K562 (cell line): Measurements from ENCODE around the gene MFNG. TPM values are rescaled to one million over a fixed set of nuclear protein-coding genes. Genes with fewer than 3 reads are reported as not detected.

Experiments used
- ATAC-seq: fragments of 200-7000 bp; cut with Tn5 transposase; 3 replicates; pipeline ENCODE4 v1.9.1; 2020; ENCODE audit warnings: moderate library complexity
- BruUV-seq: library from RNA; stranded (reverse); fragments of 400-500 nt; replicated peaks from 2 replicates; lab custom pipeline; 2021; lab: Mats Ljungman, UMichigan
- CTCF ChIA-PET: fragments of 300-600 bp; formaldehyde crosslinking; extraction: SDS; loops from one replicate; lab custom pipeline; 2021; ENCODE audit warnings: low intra/inter-chr PET ratio; lab: Yijun Ruan, JAX
- POLR2A ChIA-PET: fragments of 300-600, 350-650 bp; sonication (Branson Sonifier 250); formaldehyde crosslinking; extraction: SDS; loops from one replicate; lab custom pipeline; 2021; ENCODE audit warnings: antibody characterized with exemption, inconsistent platforms; lab: Yijun Ruan, JAX
- DNase-seq, 4 experiments: peaks; one replicate each; pipeline versions ENCODE4 v3.0.0 to v3.0.0-alpha.2; 2011 to 2018; ENCODE audit warnings: low spot score in 3 of 4, mixed read lengths in 3 of 4; ENCODE audit errors: extremely low read depth in 1 of 4
- FAIRE-seq: peaks from 2 replicates; lab custom pipeline; 2011; peaks lifted over from hg19 to GRCh38; lab: Jason Lieb, UNC
- H2AFZ ChIP-seq: 2 replicates; pipeline ENCODE4 v1.6.0; 2011; ENCODE audit warnings: low read depth, low read length, control low read depth, inconsistent platforms
- H3K27ac ChIP-seq: fragments of 200-600 bp; 3 replicates; pipeline ENCODE4 v1.8.0; 2011; ENCODE audit warnings: low read depth, mild to moderate bottlenecking, control low read depth, inconsistent platforms, low read length, moderate library complexity, mixed read lengths; ENCODE audit errors: extremely low read depth
- H3K27me3 ChIP-seq, 2 experiments: fragments of 300-600 bp in 1 of 2; 2 replicates in 1 of 2; 3 replicates in 1 of 2; pipeline versions ENCODE4 v1.6.0 to v1.8.0; 2011; ENCODE audit warnings: inconsistent platforms in 2 of 2, low read length in 2 of 2, mild to moderate bottlenecking in 1 of 2, mixed read lengths in 1 of 2, moderate library complexity in 1 of 2; ENCODE audit not compliant: control insufficient read depth in 2 of 2, insufficient read depth in 2 of 2
- H3K36me3 ChIP-seq: fragments of 300-600 bp; 3 replicates; pipeline ENCODE4 v1.8.0; 2011; ENCODE audit warnings: mild to moderate bottlenecking, low read length, inconsistent platforms; ENCODE audit not compliant: control insufficient read depth, insufficient read depth
- H3K4me1 ChIP-seq, 2 experiments: fragments of 200-600 bp in 1 of 2; replicated peaks in 1 of 2; 2 replicates in 1 of 2; 3 replicates in 1 of 2; pipeline versions ENCODE4 v1.5.1 to v1.8.0; 2011; ENCODE audit warnings: inconsistent platforms in 2 of 2, low read length in 2 of 2, mild to moderate bottlenecking in 1 of 2, mixed read lengths in 1 of 2, moderate library complexity in 1 of 2; ENCODE audit not compliant: control insufficient read depth in 2 of 2, insufficient read depth in 2 of 2
- H3K4me2 ChIP-seq: 2 replicates; pipeline ENCODE4 v1.6.1; 2011; ENCODE audit warnings: low read length, control low read depth, inconsistent platforms, mixed read lengths; ENCODE audit not compliant: insufficient read depth
- H3K4me3 ChIP-seq: fragments of 200-600 bp; sonication (generic), shearing (Covaris generic); 2 replicates; pipeline ENCODE4 v1.5.1; 2016; ENCODE audit warnings: control low read depth, inconsistent platforms
- H3K79me2 ChIP-seq: fragments of 200-600 bp; 3 replicates; pipeline ENCODE4 v1.8.0; 2011; ENCODE audit warnings: low read length, inconsistent platforms; ENCODE audit not compliant: control insufficient read depth, insufficient read depth
- H3K9ac ChIP-seq, 2 experiments: 2 replicates each; pipeline versions ENCODE4 v1.6.0 to v1.6.1; 2011; ENCODE audit warnings: low read depth in 2 of 2, low read length in 2 of 2, control low read depth in 1 of 2, inconsistent platforms in 1 of 2, mild to moderate bottlenecking in 1 of 2, mixed read lengths in 1 of 2; ENCODE audit not compliant: insufficient read depth in 1 of 2
- H3K9me1 ChIP-seq: one replicate; pipeline ENCODE4 v1.6.0; 2011; ENCODE audit warnings: inconsistent platforms, mild to moderate bottlenecking, low read length, moderate library complexity; ENCODE audit not compliant: control insufficient read depth, insufficient read depth
- H3K9me3 ChIP-seq: replicated peaks from 2 replicates; pipeline ENCODE4 v1.5.1; 2011; ENCODE audit warnings: low read depth, low read length, inconsistent platforms; ENCODE audit not compliant: control insufficient read depth, insufficient read depth
- H4K20me1 ChIP-seq: replicated peaks from 2 replicates; pipeline ENCODE4 v1.6.1; 2011; ENCODE audit warnings: low read length, inconsistent platforms, mixed read lengths; ENCODE audit not compliant: control insufficient read depth, insufficient read depth
- CBFB ChIP-seq: sonication (generic); formaldehyde crosslinking; IDR thresholded peaks from 2 replicates; pipeline ENCODE4 v1.4.0; 2020; ENCODE audit warnings: mild to moderate bottlenecking, missing genetic modification reagents
- GTF2F1 ChIP-seq: IDR thresholded peaks from 2 replicates; pipeline ENCODE4 v1.6.1; 2011; ENCODE audit warnings: low read depth, low read length, improper control_type of control experiment
- HDAC1 ChIP-seq, 2 experiments: fragments of 450-650 bp; IDR thresholded peaks; 2 replicates each; pipeline ENCODE4 v1.6.1; 2016 to 2017; ENCODE audit warnings: inconsistent platforms in 1 of 2, mild to moderate bottlenecking in 1 of 2, moderate library complexity in 1 of 2
- MYNN ChIP-seq, 2 experiments: sonication (generic); formaldehyde crosslinking in 1 of 2; IDR thresholded peaks; 2 replicates each; pipeline versions ENCODE4 v1.5.0 to v1.6.1; 2016 to 2020; ENCODE audit warnings: antibody characterized with exemption in 1 of 2, missing genetic modification reagents in 1 of 2
- PCBP2 ChIP-seq: fragments of 200-400 bp; formaldehyde crosslinking; IDR thresholded peaks from 2 replicates; pipeline ENCODE4 v1.6.1; 2018; ENCODE audit warnings: low read length, low read depth, mild to moderate bottlenecking, moderate library complexity; ENCODE audit not compliant: poor library complexity, severe bottlenecking
- POLR2B ChIP-seq: fragments of 450-650 bp; IDR thresholded peaks from 2 replicates; pipeline ENCODE4 v1.6.1; 2018; ENCODE audit warnings: low read depth; ENCODE audit not compliant: partially characterized antibody
- ZNF23 ChIP-seq: fragments of 250-450 bp; sonication (Bioruptor Pico); IDR thresholded peaks from 2 replicates; pipeline ENCODE4 v1.4.0; 2020; ENCODE audit warnings: mild to moderate bottlenecking
- WGBS: fragments of 100-300 bp; shearing (Covaris generic); methylation state at CpG from one replicate; pipeline ENCODE4 v1.1.6; 2016; ENCODE audit warnings: low coverage, mixed read lengths; ENCODE audit not compliant: insufficient coverage; ENCODE audit errors: missing lambda C conversion rate; 5-methylcytosine and 5-hydroxymethylcytosine counted together
- in situ Hi-C: fragments of 300-500 bp; cut with MboI; formaldehyde crosslinking; loops from 4 replicates; pipeline ENCODE4 v1.15.0; 2018; ENCODE audit warnings: inconsistent platforms, mixed read lengths
- intact Hi-C: fragments of 100-400 bp; cut with micrococcal nuclease; formaldehyde crosslinking; loops from 2 replicates; pipeline ENCODE4 v1.14.2; 2022
- polyA plus RNA-seq, 8 experiments: library from polyadenylated mRNA; depleted of rRNA in 4 of 8; stranded (reverse) in 5 of 8; unstranded in 3 of 8; fragments of >200 nt; fragmentation: Nextera tagmentation in 2 of 8; fragmentation: Illumina TruSeq in 1 of 8; extraction: Ambion mirVana in 2 of 8; extraction: Trizol in 1 of 8; gene quantifications; 2 replicates each; pipeline versions ENCODE4 v1.2.1 to v1.2.3, GENCODE V29; 2011 to 2014; ENCODE audit warnings: inconsistent platforms in 1 of 8, missing spikeins in 1 of 8
- total RNA-seq, 7 experiments: library from RNA; depleted of rRNA in 6 of 7; stranded (reverse); fragments of >200 nt in 6 of 7; fragmentation: Illumina TruSeq in 2 of 7; extraction: Trizol in 2 of 7; gene quantifications; 2 replicates each; pipeline versions ENCODE4 v1.2.1 to v1.2.3, GENCODE V29; 2011 to 2021; ENCODE audit warnings: low replicate concordance in 1 of 7

The MFNG gene
- total and polyA plus RNA-seq, 9 of the 15 experiments (the other 6 are each of a cell fraction or from before 2014, with no cell fraction given): 0.13 to 0.73 (median 0.38) TPM; not detected in 4

DNA sequence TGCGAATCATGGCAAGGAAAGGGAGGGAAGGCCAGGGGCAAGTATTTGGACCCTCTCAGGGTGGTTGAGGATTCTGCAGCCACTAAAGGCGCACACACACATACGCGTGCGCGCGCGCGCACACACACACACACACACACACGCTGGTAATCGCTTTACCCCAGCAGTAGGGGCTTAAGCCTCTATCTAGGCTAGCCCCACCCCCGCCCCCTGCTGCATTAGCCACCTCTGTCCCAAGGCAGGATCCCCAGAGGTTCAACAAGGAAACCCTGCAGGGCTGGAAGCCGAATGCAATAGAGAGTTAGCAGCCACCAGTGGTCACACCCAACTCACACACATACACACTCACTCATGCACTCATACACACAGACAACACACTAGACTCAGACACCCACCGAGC, 30.3 kb downstream of the MFNG start:
- POLR2A ChIA-PET: interaction anchor here (0.5 kb wide), 1 partner anchor 127 kb away, joined by 3 read pairs; no protein-coding TSS in a partner anchor
- H2AFZ ChIP-seq: no peak overlapping the region
- TF ChIP-seq ZNF23 (CRISPR knock-in tag) (no peak), MYNN (IDR thresholded peaks at IDR 0.05) (no peak), MYNN (CRISPR knock-in tag; IDR thresholded peaks at IDR 0.05) (no peak), CBFB (CRISPR knock-in tag) (no peak), HDAC1 (IDR thresholded peaks at IDR 0.05) (no peak), GTF2F1 (no peak), POLR2B (no peak), PCBP2 (no peak)
- TF ChIP-seq, all 486 proteins: peak for 0
- no peaks in the 10 kb centered on the region for H3K79me2 ChIP-seq
- 34% methylated on average over 6 of the region's 14 CpGs for WGBS
- BruUV-seq: no TSS peak
- no peak overlapping the region for H3K9ac ChIP-seq
- intact Hi-C loops (loop anchor here (5.0 kb wide), 1 partner anchor 189 kb away; no protein-coding TSS in a partner anchor), in situ Hi-C loops (loop anchor here (5.0 kb wide), 2 partner anchors 134 to 289 kb away; no protein-coding TSS in a partner anchor)
- H3K4me1 ChIP-seq: peaks cover 8 to 17% of the 10 kb centered on the region in 2 experiments; a peak in 3 of 5 replicates
- H3K4me2 ChIP-seq: no peak overlapping the region; the same call in 1 of the 2 replicates
- FAIRE-seq (no peak), DNase-seq (no peak), ATAC-seq (no peak)
- no peaks in the 10 kb centered on the region for H3K36me3 ChIP-seq
- peaks cover 0 to 16% of the 10 kb centered on the region in 2 experiments; a peak in 3 of 5 replicates for H3K27me3 ChIP-seq
- no peaks in the 10 kb centered on the region for H3K9me1 ChIP-seq
- H3K9me3 ChIP-seq: no peaks in the 10 kb centered on the region
- CTCF ChIA-PET: interaction anchor here (1.3 kb wide), 1 partner anchor 138 kb away, joined by 3 read pairs; no protein-coding TSS in a partner anchor
- peaks cover 8% of the 10 kb centered on the region; the same call in 1 of the 2 replicates for H4K20me1 ChIP-seq
- H3K27ac ChIP-seq: no peak overlapping the region
- no peak overlapping the region for H3K4me3 ChIP-seq
